Loucy (cell line): ENCODE measurements around the gene PTRH2.

Experiments used
- H2AFZ ChIP-seq: fragments of 200-600 bp; sonication (generic); 2 replicates; pipeline ENCODE4 v1.6.0; 2016; ENCODE audit warnings: antibody characterized with exemption, mild to moderate bottlenecking, low read length, moderate library complexity
- H3F3A ChIP-seq: fragments of 200-600 bp; 2 replicates; pipeline ENCODE4 v1.6.0; 2016; ENCODE audit warnings: antibody characterized with exemption, low read depth, mild to moderate bottlenecking
- H3K27me3 ChIP-seq: fragments of 200-600 bp; sonication (generic); 2 replicates; pipeline ENCODE4 v1.6.1; 2014; ENCODE audit warnings: low read length, mild to moderate bottlenecking; ENCODE audit not compliant: insufficient read depth, poor library complexity, severe bottlenecking
- H3K36me3 ChIP-seq: fragments of 200-600 bp; sonication (generic); 2 replicates; pipeline ENCODE4 v1.6.1; 2016; ENCODE audit warnings: low read length; ENCODE audit not compliant: insufficient read depth
- H3K4me1 ChIP-seq: fragments of 200-600 bp; sonication (generic); 2 replicates; pipeline ENCODE4 v1.5.1; 2014; ENCODE audit warnings: low read length, mild to moderate bottlenecking; ENCODE audit not compliant: insufficient read depth, poor library complexity, severe bottlenecking
- H3K4me2 ChIP-seq: fragments of 200-600 bp; sonication (generic); 2 replicates; pipeline ENCODE4 v1.6.0; 2014; ENCODE audit warnings: antibody characterized with exemption, low read length, low read depth, mild to moderate bottlenecking; ENCODE audit not compliant: poor library complexity, severe bottlenecking
- H3K4me3 ChIP-seq: fragments of 200-600 bp; sonication (generic); 2 replicates; pipeline ENCODE4 v1.5.1; 2014; ENCODE audit warnings: low read length, mild to moderate bottlenecking, mixed read lengths; ENCODE audit not compliant: poor library complexity, severe bottlenecking
- H3K79me2 ChIP-seq: fragments of 200-600 bp; sonication (generic); 2 replicates; pipeline ENCODE4 v1.6.1; 2014; ENCODE audit warnings: low read length; ENCODE audit not compliant: insufficient read depth
- H3K9ac ChIP-seq: fragments of 200-600 bp; sonication (generic); 2 replicates; pipeline ENCODE4 v1.6.0; 2014; ENCODE audit warnings: mild to moderate bottlenecking, low read depth, low read length, moderate library complexity; ENCODE audit not compliant: poor library complexity, severe bottlenecking
- H3K9me2 ChIP-seq: fragments of 200-600 bp; sonication (generic); replicated peaks from 2 replicates; pipeline ENCODE4 v1.6.1; 2016; ENCODE audit warnings: low read depth, low read length, mixed read lengths
- H3K9me3 ChIP-seq: fragments of 200-600 bp; sonication (generic); 2 replicates; pipeline ENCODE4 v1.6.1; 2014; ENCODE audit warnings: mild to moderate bottlenecking, antibody characterized with exemption, low read length, low read depth; ENCODE audit not compliant: insufficient read depth
- H4K20me1 ChIP-seq: fragments of 200-600 bp; sonication (generic); 2 replicates; pipeline ENCODE4 v1.6.0; 2014; ENCODE audit warnings: antibody characterized with exemption, low read length, mild to moderate bottlenecking; ENCODE audit not compliant: insufficient read depth, poor library complexity, severe bottlenecking
- CTCF ChIP-seq: fragments of 200-600 bp; sonication (generic); conservative IDR thresholded peaks from 2 replicates; pipeline ENCODE4 v1.5.1; 2014; ENCODE audit warnings: mild to moderate bottlenecking, antibody characterized with exemption, low read length
- EZH2phosphoT487 ChIP-seq: fragments of 200-600 bp; IDR thresholded peaks from 2 replicates; pipeline ENCODE4 v1.6.1; 2018; ENCODE audit warnings: antibody characterized with exemption, mild to moderate bottlenecking, moderate library complexity, borderline replicate concordance

PTRH2 gene

GRCh38 chr17:59680314-59680713 lies 26.9 kb downstream of the PTRH2 start:
- Histone ChIP-seq H3K27me3 (no peaks in the 10 kb centered on the region), H3K36me3 (peaks cover 98% of the 10 kb centered on the region), H3K79me2 (no peaks in the 10 kb centered on the region), H3K9me3 (no peaks in the 10 kb centered on the region), H3K9ac (no peak overlapping the region), H3K9me2 (no peaks in the 10 kb centered on the region), H4K20me1 (no peaks in the 10 kb centered on the region), H3F3A (no peaks in the 10 kb centered on the region), H3K4me1 (no peaks in the 10 kb centered on the region), H3K4me2 (no peak overlapping the region), H2AFZ (no peak overlapping the region), H3K4me3 (no peak overlapping the region)
- TF ChIP-seq CTCF (no peak), EZH2phosphoT487 (no peak)

GRCh38 chr17:59678918-59679317 lies 28.3 kb downstream of the PTRH2 start:
- H3K36me3 ChIP-seq = peaks cover 99% of the 10 kb centered on the region
- no peaks in the 10 kb centered on the region for H3K9me2 ChIP-seq
- H3K4me3 ChIP-seq = no peak overlapping the region
- H3K9ac ChIP-seq = no peak overlapping the region
- H3F3A ChIP-seq = no peaks in the 10 kb centered on the region
- TF ChIP-seq EZH2phosphoT487 (no peak), CTCF (no peak)
- H2AFZ ChIP-seq = no peak overlapping the region
- no peaks in the 10 kb centered on the region for H3K4me1 ChIP-seq
- H4K20me1 ChIP-seq = no peaks in the 10 kb centered on the region
- no peaks in the 10 kb centered on the region for H3K9me3 ChIP-seq
- H3K79me2 ChIP-seq = no peaks in the 10 kb centered on the region
- H3K4me2 ChIP-seq = no peak overlapping the region
- H3K27me3 ChIP-seq = no peaks in the 10 kb centered on the region

GRCh38 chr17:59676716-59677115 lies 30.5 kb downstream of the PTRH2 start:
- Histone ChIP-seq H3K9me3 (no peaks in the 10 kb centered on the region), H3K79me2 (no peaks in the 10 kb centered on the region), H3F3A (no peaks in the 10 kb centered on the region), H2AFZ (no peak overlapping the region), H3K4me3 (no peak overlapping the region), H3K9me2 (no peaks in the 10 kb centered on the region), H3K27me3 (no peaks in the 10 kb centered on the region), H3K4me1 (no peaks in the 10 kb centered on the region), H3K9ac (no peak overlapping the region), H3K4me2 (no peak overlapping the region), H3K36me3 (peaks cover 94% of the 10 kb centered on the region), H4K20me1 (peaks cover 4% of the 10 kb centered on the region)
- TF ChIP-seq EZH2phosphoT487 = no peak

GRCh38 chr17:59675231-59675630 lies 32.0 kb downstream of the PTRH2 start:
- H3K4me1 ChIP-seq = no peaks in the 10 kb centered on the region
- H3K4me2 ChIP-seq = no peak overlapping the region
- H3K9ac ChIP-seq = no peak overlapping the region
- no peaks in the 10 kb centered on the region for H3F3A ChIP-seq
- H3K9me3 ChIP-seq = no peaks in the 10 kb centered on the region
- H3K79me2 ChIP-seq = no peaks in the 10 kb centered on the region
- peaks cover 92% of the 10 kb centered on the region for H3K36me3 ChIP-seq
- peaks cover 4% of the 10 kb centered on the region for H4K20me1 ChIP-seq
- no peaks in the 10 kb centered on the region for H3K27me3 ChIP-seq
- H3K9me2 ChIP-seq = no peaks in the 10 kb centered on the region
- H2AFZ ChIP-seq = no peak overlapping the region
- no peak overlapping the region for H3K4me3 ChIP-seq
- no peak for TF ChIP-seq EZH2phosphoT487
- TF ChIP-seq CTCF = no peak
